ENCODE data around the gene MRAP. TPM values are rescaled to one million over a fixed set of nuclear protein-coding genes. Genes with fewer than 3 reads are reported as not detected.

MRAP gene
- not detected in 2 replicates for total RNA-seq

GRCh38 chr21:32298658-32299081 is at the start of gene MRAP:
Gene MRAP, plus strand, starts transcription at chr21:32298855. Its CDS starts 117 bp downstream, at chr21:32298972.

GRCh38 chr21:32278518-32279376 is 19.9 kb upstream of the MRAP start, which contains the start of gene MIS18A:
Gene MIS18A, minus strand, starts transcription at chr21:32279049. Its CDS starts 35 bp downstream, at chr21:32279014.

Other genes starting within 250 kb of the MRAP start
- 3.9 and 7.7 TPM in 2 replicates for gene MIS18A, start 19.8 kb upstream of the MRAP start, total RNA-seq
- 12.5 and 43.5 TPM in 2 replicates for gene URB1, start 94.2 kb downstream of the MRAP start, total RNA-seq
- 4.2 and 5.8 TPM in 2 replicates for gene EVA1C, start 113.9 kb downstream of the MRAP start, total RNA-seq